A673 (cell line): ENCODE results near the gene CBFA2T3.

ENCODE experiments used
- CTCF ChIP-seq: fragments of 300-800, 200-600 bp; sonication (generic); conservative IDR thresholded peaks from 2 replicates; pipeline ENCODE4 v1.5.1; 2017; ENCODE audit warnings: low read depth, mild to moderate bottlenecking, antibody characterized with exemption, low read length, moderate library complexity, mixed read lengths
- EZH2 ChIP-seq: fragments of 200-600 bp; sonication (generic); IDR thresholded peaks from 2 replicates; pipeline ENCODE4 v1.6.1; 2017; ENCODE audit warnings: borderline replicate concordance, low read depth, mild to moderate bottlenecking, mixed read lengths, antibody characterized with exemption, low read length; ENCODE audit not compliant: poor library complexity, severe bottlenecking

- TF ChIP-seq CTCF: no peak
- no peak for TF ChIP-seq EZH2
Measured at GRCh38 chr16:88868974-88869672, 107.9 kb downstream of the CBFA2T3 start.
